ENCODE data around the gene CMTR2.

- no peak for TF ChIP-seq POLR2A (IDR thresholded peaks at IDR 0.05)
- TF ChIP-seq CTCF (IDR thresholded peaks at IDR 0.05) = no peak
Observed at GRCh38 chr16:71288570-71288889, 672 bp downstream of the CMTR2 start.
